Retinal pigment epithelial cell (primary cell): ENCODE measurements around the gene GABRB1.
A peak's percentile ranks its signal among the peaks of the same experiment; 100 is the strongest.

Source experiments
- DNase-seq: peaks from one replicate; pipeline ENCODE4 v3.0.0-alpha.2; 2010; ENCODE audit warnings: low read depth
- H3K4me3 ChIP-seq: 2 replicates; pipeline ENCODE4 v1.5.1; 2011; ENCODE audit warnings: mild to moderate bottlenecking, low read length, control low read depth, moderate library complexity
- CTCF ChIP-seq: conservative IDR thresholded peaks from 2 replicates; pipeline ENCODE4 v1.5.1; 2011; ENCODE audit warnings: low read depth, low read length, control low read depth, inconsistent platforms

GABRB1 gene

DNA sequence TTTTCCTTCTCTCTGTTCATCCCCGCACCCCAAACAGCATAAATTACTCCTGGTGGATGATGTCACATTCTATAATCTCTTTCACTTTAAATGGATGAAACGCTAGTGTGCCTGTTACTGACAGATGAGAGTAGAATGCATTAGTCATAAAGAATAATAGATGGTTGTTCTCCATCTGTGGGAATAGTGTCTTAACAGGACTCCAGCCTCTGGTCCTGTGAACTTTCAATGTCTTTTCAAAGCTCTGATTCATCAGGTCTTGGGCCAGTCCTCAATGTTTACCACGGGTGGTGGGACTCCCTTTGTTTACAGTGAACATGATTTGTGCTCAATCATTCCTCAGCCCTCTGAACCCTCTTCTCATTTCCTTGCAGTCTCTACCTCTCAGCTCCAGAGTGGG lies 182.6 kb downstream of the GABRB1 start:
- no peak for TF ChIP-seq CTCF
- no peak overlapping the region for H3K4me3 ChIP-seq
- DNase-seq: peak; percentile 87

- no peak for DNase-seq
- TF ChIP-seq CTCF: no peak
Measured at GRCh38 chr4:47215759-47216158, 184.4 kb downstream of the GABRB1 start.

DNA sequence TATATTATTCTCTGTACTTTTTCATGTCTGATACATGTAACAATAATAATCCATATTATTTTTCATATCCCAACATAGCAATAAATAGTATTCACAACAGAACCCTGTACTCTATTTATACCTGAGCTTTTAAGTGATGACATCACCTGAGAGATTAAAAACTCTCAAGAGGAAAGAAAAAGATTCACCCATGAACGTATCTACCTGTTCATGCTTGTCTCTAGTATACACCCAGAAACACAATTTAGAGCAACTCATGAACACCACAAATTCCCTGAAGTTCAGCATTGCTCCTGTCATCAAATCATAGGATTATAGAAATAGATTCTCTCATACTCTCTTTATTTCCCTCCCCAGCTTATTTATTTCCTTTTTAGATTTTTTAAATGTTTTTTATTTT lies 185.9 kb downstream of the GABRB1 start:
- TF ChIP-seq CTCF: no peak
- H3K4me3 ChIP-seq: no peak overlapping the region
- DNase-seq: no peak

More at GRCh38 chr4:47215759-47216158, 184.4 kb downstream of the GABRB1 start:
- no peak overlapping the region for H3K4me3 ChIP-seq

GRCh38 chr4:47217884-47218283 lies 186.5 kb downstream of the GABRB1 start:
- DNase-seq: no peak
- TF ChIP-seq CTCF: no peak
- no peak overlapping the region for H3K4me3 ChIP-seq

DNA sequence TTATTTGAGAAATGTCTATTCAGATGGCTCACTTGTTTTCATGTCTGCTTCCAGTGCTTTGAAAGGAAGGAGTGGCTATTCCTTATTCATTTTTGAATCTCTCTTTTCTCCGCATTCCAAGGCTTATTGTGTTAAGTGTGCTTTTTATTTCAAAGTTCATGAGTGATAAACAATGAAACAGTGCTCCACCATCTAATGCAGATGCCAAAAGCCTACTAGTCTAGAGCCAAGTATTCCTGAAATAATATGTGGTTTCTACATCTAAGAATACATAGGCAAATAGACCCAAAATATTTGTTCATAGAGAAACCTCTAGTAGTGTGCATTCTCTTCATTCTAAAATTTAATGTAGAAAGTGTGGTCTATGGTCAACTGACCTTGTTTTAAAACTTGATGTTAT lies 187.3 kb downstream of the GABRB1 start:
- TF ChIP-seq CTCF: no peak
- no peak overlapping the region for H3K4me3 ChIP-seq
- DNase-seq: no peak

DNA sequence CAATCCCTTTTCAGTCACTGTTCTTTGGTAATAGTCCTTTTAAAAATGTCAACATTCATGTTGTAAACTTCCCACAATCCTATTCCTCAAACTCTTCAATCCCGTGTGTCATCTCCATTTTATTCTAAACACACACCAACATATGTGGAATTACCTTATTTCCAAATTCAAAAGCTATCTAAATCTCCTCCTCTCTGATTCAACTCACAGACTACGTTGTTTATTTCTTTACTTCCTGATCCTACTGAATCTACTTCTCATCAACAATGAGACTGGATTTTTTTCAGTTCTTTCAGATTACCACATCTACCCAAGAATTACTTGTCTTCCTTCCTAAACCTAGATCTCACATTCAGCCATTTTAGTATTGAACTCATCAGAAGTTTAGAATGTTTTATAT lies 188.2 kb downstream of the GABRB1 start:
- H3K4me3 ChIP-seq: no peak overlapping the region
- TF ChIP-seq CTCF: no peak

DNA sequence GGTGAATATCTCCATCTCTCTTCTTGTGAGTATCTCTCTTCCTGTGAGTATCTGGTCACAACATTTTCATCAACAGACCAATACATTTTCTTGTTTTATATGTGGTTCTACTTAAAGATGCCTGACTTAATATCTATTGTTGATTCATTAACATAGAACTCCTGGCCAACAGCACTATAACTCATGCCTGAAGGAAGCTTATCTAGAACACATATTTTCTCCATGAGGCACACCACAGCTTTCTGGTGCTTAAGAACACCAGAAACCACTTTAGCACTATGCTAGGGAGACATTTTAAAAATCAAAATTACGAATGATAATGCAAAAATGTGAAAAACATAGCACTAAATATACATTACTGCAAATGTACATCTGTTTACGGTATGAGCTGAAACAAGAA lies 190.4 kb downstream of the GABRB1 start:
- DNase-seq: no peak
- H3K4me3 ChIP-seq: no peak overlapping the region
- no peak for TF ChIP-seq CTCF

More for the DNA sequence above, 188.2 kb downstream of the GABRB1 start:
- DNase-seq: no peak
